ENCODE results near the gene PEX16.

The PEX16 gene

DNA sequence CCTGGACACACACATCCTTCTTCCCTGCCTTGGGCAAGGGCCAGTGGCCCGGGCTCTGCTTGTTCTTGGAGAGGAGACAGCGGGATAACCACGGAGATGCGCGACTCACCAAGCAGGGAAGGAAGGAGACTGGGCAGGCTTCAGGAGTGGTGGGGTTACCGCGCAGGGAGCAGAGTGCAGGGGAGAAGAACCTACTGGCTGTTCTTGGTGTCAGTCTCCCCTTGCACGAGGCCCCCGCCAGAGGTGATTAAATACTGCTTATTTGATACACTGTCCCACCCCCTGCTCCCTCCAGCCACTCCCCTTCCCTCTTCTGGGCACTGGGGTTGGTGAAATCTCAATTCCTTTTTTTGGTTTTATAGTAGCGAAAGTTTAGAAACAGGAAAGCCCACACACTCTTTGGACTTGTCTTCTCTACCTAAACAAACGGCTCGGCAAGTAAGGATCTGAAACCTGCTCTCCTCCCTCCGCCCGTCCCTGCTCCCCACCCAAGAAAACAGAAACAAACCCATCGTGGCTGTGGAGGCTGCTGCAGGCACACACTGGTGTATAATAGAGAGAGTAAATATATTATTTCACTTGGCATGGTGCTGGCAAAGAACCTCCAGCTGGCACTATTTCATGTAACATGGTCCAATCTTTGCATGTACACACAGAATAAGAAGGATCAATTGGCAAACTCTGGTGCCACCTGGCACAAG lies 15.6 kb upstream of the PEX16 start:
- TF ChIP-seq, protein P1, sequence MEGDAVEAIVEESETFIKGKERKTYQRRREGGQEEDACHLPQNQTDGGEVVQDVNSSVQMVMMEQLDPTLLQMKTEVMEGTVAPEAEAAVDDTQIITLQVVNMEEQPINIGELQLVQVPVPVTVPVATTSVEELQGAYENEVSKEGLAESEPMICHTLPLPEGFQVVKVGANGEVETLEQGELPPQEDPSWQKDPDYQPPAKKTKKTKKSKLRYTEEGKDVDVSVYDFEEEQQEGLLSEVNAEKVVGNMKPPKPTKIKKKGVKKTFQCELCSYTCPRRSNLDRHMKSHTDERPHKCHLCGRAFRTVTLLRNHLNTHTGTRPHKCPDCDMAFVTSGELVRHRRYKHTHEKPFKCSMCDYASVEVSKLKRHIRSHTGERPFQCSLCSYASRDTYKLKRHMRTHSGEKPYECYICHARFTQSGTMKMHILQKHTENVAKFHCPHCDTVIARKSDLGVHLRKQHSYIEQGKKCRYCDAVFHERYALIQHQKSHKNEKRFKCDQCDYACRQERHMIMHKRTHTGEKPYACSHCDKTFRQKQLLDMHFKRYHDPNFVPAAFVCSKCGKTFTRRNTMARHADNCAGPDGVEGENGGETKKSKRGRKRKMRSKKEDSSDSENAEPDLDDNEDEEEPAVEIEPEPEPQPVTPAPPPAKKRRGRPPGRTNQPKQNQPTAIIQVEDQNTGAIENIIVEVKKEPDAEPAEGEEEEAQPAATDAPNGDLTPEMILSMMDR (conservative IDR thresholded peaks at IDR 0.05; ENCODE audit: low read depth) = no peak
- ChIA-PET POLR2A (ENCODE audit: low non-redundant PET) (no interaction called here), CTCF (no interaction called here)
- H3K27ac ChIP-seq = peak overlapping the region; percentile 82
- no peak for DNase-seq (ENCODE audit: low spot score)

DNA sequence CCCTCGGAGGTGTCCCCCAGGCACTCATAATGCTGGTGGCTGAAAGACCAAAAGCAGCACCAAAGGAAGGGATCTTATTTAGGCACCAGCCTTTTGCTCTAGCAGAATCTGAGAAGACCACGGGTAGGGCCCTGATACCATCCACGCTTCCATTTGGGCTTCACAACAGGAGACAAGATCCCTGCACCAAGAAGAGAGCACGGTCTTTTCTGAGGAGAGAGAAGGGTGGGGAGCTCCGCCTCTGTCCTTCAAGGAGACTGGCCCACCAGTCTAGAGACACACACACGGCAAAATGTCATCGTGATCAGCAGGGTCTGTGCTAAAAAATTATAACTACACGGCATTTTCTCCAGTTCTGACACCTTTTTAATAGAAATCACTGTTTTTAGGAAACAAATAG lies 14.5 kb upstream of the PEX16 start:
- CTCF ChIA-PET = interaction anchor here (0.5 to 0.6 kb wide), 2 partner anchors 432 to 1375 kb away, joined by 3 read pairs; no protein-coding TSS in a partner anchor

DNA sequence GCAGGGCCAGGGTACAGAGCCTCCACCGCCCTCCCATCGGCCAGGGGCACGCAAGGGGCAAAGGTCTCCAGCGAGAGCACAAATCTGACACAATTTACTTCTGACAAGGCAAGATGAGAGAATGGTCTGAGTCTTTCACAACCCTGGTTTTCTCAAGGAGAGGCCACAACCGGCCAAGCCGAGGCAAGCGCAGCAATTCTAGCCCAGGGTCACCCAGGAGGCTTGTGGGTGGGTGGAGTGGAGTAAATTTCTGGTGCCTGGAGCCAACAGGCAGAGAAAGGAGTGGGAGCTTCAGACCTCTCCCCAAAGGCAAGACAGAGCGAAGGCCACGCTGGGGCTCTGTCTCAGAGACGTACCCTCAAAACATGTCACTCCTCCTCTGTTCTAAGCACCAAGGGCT lies 14.1 kb upstream of the PEX16 start:
- ChIA-PET POLR2A (ENCODE audit: low non-redundant PET) (interaction anchor here (1.0 kb wide), 1 partner anchor 10 kb away, joined by 4 read pairs; the partner anchor contains the start of gene LARGE2), CTCF (interaction anchor here (0.5 kb wide), 1 partner anchor 1375 kb away, joined by 3 read pairs; no protein-coding TSS in a partner anchor)
- no peak for DNase-seq (ENCODE audit: low spot score)
- TF ChIP-seq, protein P1 (conservative IDR thresholded peaks at IDR 0.05; ENCODE audit: low read depth) = no peak
- H3K27ac ChIP-seq = peak overlapping the region; percentile 100

More for the DNA sequence above, 14.5 kb upstream of the PEX16 start:
- peak overlapping the region; percentile 100 for H3K27ac ChIP-seq
- POLR2A ChIA-PET (ENCODE audit: low non-redundant PET) = no interaction called here
- TF ChIP-seq, protein P1 (conservative IDR thresholded peaks at IDR 0.05; ENCODE audit: low read depth) = no peak
- DNase-seq (ENCODE audit: low spot score) = no peak

DNA sequence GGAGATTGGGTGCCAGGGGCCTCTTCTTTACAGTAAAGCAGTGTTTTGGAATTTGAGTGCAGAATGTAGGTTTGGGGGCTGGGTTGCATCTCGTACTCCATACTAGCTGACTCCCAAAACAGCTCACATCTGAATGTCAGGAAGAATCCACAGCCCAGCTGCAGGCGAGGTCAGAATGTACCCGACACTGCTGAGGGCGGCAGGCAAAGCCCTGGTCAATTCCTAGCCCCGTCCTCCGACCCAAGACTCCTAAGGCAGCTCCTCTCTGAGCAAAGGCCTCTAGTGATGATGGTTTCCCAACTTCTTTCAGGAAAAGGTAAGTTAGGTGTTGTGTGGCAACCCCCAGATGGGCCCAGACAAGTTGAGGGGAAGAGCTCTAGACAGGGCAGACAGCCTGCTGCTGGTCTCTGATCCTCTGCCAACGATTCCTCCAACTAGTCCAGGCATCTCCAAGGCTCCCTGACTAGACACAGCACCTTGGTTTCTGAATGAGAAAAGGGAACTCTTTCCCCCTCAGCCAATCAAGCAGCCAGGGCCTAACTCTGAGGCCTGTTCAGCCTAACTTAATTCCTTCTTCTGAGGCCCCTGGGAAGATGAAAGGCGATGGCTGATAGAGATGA lies 13.4 kb upstream of the PEX16 start:
- TF ChIP-seq, protein P1 (conservative IDR thresholded peaks at IDR 0.05; ENCODE audit: low read depth) = no peak
- H3K27ac ChIP-seq = peak overlapping the region; percentile 100
- DNase-seq (ENCODE audit: low spot score) = peak; percentile 86
- ChIA-PET POLR2A (ENCODE audit: low non-redundant PET) (interaction anchor here (0.9 to 1.0 kb wide), 2 partner anchors 9 to 13 kb away, joined by 3 to 4 read pairs; partner anchors contain the start of genes LARGE2 and PEX16), CTCF (interaction anchor here (0.7 to 1.1 kb wide), 4 partner anchors 9 to 615 kb away, joined by 3 to 6 read pairs (median 4); partner anchors contain the start of gene LARGE2)

DNA sequence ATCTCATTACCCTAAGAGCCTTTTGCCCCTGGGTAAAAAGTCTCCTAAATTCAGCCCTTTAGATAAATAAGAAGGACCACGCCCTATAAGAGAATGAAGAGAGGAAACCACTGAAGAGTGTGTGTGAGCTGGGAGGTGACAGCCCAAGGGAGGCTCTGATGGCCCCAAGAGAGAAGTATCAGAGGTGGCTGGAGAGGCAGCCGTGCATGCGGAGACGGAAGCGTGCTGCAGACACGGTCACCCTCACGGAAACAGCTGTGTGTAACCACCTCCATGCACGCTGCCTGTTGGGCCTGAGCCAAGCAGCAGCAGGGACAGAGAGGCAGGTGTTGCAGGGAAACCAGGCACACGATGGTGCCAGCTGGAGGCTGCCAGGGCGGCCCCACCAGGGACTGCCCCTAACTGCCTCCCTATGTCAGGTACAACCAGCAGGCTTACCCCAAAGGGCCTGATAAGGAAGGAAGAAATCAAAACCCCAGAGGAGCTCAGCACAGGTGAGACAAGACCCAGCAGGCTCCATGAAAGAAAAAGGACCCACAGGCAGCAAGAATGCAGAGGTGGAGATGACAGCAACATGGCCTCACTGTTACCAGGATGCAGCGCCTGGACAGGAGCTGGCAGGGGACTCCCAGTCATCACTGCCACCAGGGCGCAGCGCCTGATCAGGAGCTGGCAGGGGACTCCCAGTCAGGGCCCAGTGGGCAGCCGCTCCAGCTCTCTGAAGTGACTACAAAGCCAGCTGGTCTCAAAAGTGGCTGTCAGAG lies 12.5 kb upstream of the PEX16 start:
- H3K27ac ChIP-seq = peak overlapping the region; percentile 100
- DNase-seq (ENCODE audit: low spot score) = no peak
- ChIA-PET CTCF (interaction anchor here (0.6 to 1.1 kb wide), 4 partner anchors 8 to 1263 kb away, joined by 3 to 6 read pairs (median 3); partner anchors contain the start of gene LARGE2), POLR2A (ENCODE audit: low non-redundant PET) (interaction anchor here (0.9 kb wide), 1 partner anchor 12 kb away, joined by 3 read pairs; the partner anchor contains the start of gene PEX16)
- TF ChIP-seq, protein P1 (conservative IDR thresholded peaks at IDR 0.05; ENCODE audit: low read depth) = no peak
